Prostate gland (tissue), 2 donors: ENCODE results near the gene TAGAP.

Source experiments
- POLR2A ChIP-seq: fragments of 450-650 bp; IDR thresholded peaks from one replicate; pipeline ENCODE4 v1.6.1; 2016; ENCODE audit warnings: antibody characterized with exemption, mild to moderate bottlenecking
- POLR2AphosphoS5 ChIP-seq: sonication (generic); formaldehyde crosslinking; IDR thresholded peaks from one replicate; pipeline ENCODE4 v1.6.1; 2017; ENCODE audit warnings: antibody characterized with exemption
- TF ChIP-seq, protein P1 (sequence below), 4 experiments: fragments of 200-600 bp in 2 of 4; fragments of 450-650 bp in 2 of 4; sonication (generic) in 2 of 4; IDR thresholded peaks; 1 replicate in 3 of 4; 2 replicates in 1 of 4; pipeline ENCODE4 v1.5.1; 2016 to 2019; ENCODE audit warnings: antibody characterized with exemption in 4 of 4, mild to moderate bottlenecking in 2 of 4, moderate library complexity in 2 of 4

DNA sequence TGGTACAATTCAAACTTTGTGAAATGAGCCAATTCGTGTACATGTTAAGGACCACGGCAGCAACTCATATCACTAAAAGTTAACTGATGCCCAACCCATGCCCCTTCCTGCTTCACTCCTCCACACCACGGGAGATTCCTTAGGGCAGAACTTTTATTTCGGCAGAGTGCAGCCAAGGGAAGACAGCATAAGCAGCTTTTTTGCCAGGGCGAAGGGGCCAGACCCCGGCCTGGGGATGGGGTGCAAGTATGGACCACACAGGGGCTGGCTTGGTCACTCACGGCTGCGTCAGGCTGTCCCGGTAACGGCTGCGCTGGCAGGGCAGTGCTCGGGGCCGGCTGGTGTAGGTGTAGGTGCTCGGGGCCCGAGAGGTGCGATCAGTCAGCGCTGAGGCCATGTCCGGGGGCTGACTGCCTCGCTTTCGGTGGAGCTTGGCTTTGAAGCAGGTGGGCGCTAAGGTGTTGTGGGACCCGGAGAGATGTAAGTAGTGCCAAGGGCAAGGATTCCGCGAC lies 45.6 kb downstream of the TAGAP start:
- TF ChIP-seq POLR2A (no peak), POLR2AphosphoS5 (no peak)
- TF ChIP-seq, protein P1, sequence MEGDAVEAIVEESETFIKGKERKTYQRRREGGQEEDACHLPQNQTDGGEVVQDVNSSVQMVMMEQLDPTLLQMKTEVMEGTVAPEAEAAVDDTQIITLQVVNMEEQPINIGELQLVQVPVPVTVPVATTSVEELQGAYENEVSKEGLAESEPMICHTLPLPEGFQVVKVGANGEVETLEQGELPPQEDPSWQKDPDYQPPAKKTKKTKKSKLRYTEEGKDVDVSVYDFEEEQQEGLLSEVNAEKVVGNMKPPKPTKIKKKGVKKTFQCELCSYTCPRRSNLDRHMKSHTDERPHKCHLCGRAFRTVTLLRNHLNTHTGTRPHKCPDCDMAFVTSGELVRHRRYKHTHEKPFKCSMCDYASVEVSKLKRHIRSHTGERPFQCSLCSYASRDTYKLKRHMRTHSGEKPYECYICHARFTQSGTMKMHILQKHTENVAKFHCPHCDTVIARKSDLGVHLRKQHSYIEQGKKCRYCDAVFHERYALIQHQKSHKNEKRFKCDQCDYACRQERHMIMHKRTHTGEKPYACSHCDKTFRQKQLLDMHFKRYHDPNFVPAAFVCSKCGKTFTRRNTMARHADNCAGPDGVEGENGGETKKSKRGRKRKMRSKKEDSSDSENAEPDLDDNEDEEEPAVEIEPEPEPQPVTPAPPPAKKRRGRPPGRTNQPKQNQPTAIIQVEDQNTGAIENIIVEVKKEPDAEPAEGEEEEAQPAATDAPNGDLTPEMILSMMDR (IDR thresholded peaks at IDR 0.05): no peak
